Inflammatory macrophage treated with lipopolysaccharide for 4 hours (primary cell): Measurements from ENCODE around the gene WDR4.
"Not testable (repeated sequence)": the region's sequence is repeated elsewhere in the genome, so short reads cannot be mapped to it uniquely, and the experiment has no call there.

Experiments
- DNase-seq: peaks from one replicate; pipeline ENCODE4 v3.0.0-alpha.2; 2020

WDR4 gene

DNA sequence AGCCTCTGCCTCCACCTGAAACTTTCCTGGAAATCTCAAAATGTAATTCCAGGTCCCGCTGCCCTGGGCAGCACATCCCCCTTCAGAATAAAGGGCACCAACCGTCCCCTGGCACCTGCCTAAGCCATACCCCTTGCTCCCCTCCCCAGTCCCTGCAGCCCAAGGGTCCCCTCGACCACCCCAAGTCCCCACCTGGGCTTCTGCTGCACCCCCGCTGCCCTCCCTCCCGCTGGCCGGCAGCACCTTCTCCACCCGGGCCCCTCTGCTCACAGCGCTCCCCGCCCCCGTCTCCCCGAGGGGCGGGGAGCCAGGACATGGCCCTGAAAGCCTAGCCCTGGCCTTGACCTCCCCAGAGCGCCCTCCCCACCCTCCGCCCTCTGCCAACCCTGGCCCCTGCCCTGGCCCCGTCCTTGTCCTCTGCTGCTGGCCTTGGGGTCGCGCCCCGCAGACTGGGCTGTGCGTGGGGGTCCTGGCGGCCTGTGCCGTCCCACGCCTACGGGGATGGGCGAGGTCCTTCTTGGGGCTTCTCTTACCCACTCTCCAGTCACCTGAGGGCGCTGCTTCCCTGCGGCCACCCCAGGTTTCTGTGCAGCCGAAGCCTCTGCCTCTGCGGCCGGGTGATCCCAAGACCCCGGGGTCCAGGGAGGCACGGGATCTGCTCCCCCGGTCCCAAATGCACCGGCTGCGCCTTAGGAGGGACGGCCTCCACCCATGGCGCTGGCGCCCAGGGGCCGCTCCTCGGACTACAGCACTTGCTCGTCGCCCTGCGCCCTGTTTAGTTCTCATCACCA lies 41.7 kb downstream of the WDR4 start:
- no peak for DNase-seq

DNA sequence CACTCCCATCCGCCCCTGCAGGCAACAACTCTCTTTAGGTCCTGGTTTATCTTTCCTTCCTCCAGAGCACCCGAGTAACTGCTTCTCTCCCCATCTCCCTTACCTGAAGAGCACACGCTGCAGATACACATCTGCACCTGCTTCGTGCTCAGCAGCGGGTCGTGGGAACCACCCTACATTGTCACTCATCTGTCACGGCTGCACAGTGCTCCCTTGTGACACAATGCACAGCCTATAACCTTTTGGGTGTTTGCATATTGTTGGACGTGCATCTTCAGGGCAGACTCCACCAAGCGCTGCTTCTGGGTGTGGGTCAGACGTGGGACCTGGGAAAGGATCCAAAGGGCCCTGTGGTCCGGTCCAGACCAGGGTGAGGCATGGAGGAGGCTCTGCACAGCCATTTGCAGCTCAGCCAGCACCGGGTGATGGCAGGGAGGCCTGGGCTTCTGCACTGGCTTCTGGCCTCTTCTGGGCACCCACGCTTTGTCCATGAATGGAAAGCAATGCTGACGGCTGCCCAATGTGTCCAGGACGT lies 42.5 kb downstream of the WDR4 start:
- DNase-seq: no peak

DNA sequence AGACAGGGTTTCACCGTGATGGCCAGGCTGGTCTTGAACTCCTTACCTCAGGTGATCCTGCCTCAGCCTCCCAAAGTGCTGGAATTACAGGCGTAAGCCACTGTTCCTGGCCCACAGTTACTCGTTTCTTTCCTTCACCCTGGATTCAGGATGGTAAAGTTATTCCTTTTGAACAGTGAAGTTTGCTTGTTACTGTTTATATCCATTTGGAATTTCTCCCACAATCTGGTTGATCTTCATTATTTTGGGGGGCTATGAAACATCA lies 43.0 kb downstream of the WDR4 start:
- no peak for DNase-seq

DNA sequence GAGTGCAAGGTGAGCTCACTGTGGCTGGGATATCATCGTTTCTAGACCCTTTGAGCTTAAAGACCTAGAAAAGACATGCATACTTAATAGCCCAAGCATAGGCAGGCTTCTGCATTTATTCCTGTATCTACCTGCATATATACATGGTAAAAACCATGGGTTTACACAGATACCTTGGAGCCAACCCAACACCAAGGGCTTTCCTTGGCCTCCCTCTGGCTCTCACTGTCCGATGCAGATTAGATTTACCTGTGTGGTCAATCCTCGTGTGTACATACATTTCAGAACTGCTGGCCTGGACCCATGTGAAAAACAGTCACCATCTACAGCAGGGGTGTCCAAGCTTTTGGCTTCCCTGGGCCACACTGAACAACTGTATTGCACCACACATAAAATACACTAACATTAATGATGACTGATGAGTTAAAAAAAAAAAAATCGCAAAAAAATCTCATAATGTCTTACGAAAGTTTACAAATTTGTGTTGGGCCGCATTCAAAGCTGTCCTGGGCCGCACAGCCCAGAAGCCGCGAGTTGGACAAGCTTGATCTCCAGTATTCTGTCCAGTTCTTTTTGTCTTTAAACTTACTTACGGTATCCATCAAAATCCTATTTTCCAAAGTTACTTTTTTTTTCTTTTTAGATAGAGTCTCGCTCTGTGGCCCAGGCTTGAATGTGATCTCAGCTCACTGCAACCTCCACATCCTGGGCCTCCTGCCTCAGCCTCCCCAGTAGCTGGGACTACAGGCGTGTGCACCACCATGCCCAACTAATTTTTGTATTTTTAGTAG lies 43.5 kb downstream of the WDR4 start:
- DNase-seq: no peak

DNA sequence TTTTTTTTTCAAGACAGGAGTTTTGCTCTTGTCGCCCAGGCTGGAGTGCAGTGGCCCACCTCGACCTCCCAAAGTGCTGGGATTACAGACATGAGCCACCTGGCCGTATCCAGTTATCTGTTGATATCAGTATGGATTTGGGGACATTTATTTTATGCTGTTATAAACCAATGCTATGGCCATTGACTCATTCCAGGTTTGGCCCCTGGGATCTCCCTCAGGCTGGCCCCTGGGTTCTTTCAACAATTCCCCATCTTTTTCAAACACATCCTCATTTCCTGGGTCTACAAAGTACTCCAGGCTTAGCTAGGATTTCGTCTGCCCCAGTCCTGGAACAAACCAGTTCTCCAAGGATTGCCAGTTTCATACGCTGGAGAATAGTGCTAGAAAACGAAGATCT lies 44.1 kb downstream of the WDR4 start:
- DNase-seq: no peak

DNA sequence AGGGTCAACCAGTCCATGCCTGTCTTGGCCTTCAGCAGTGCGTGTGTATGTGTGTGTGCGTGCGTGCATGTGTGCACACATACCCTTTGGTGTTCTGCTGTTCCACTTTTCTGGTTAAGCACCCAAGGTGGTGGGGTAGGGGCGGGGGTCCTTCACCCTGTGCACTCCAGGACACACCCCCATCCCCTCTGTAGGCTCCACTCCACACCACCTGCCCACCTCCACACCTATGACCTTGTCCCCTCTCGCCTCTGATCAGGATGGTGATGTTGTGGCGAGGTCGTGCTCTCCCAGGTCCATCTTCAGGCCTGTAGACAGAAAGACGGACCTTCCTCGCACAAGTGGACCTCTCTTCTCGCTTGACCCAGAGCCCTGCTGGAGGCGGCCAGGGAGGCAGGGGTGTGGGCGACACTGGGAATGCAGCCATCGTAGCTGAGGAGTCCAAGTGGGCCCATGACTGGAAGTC lies 44.6 kb downstream of the WDR4 start:
- no peak for DNase-seq

DNA sequence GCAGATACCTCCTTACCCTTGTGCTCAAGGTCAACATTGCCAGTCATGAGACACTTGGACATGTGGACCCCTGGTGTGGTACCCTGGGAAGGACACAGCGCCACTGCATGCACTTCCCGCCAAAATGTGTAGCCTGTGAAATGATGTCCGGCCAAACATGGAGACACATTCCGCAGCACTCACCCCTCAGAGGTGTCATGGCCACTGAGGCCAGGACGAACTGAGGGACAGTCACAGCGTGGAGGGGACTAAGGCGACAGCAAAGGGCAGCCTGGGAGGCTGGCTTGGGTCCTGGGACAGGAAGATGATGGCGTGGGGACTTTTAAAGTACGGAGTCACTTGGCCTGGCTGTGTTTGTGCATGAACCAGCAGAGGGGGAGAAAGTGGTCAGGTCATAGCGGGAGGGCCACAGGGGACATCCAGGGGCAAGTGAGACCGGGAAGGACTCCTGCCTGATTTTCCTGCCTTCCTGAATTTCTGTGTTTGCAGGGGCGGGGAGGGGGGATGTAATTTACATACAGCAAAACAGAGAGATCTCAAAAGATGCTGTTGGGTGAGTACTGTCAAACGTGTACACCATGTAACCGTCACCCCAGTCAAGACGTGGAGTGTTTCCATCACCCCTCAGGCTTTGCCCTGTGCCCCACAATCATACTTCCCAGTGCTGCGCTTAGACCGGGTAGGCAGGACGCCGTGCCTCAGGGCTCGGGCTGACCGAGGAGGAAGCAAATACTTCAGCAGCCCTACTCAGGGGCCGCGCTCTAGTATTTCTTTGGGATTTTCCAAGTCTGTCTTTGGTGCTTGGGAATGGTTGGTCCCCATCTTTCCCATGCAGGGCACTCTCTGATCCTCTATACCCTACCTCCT lies 45.2 kb downstream of the WDR4 start:
- no peak for DNase-seq

DNA sequence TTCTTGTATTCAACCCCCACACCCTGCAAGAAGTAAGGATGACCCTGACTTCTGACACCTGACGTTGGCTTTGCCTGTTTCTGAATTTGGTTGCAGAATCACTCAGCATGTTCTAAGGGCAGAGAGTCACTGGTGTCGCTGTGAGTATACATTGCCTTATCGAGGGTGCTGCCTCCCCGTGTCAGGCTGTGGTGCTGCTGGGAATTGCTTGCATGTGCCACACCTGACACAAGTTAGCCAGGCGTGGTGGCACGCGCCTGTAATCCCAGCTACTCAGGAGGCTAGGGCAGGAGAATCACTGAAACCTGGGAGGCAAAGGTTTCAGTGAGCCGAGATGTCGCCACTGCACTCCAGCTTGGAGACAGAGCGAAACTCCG lies 45.9 kb downstream of the WDR4 start:
- peak; percentile 6 for DNase-seq

DNA sequence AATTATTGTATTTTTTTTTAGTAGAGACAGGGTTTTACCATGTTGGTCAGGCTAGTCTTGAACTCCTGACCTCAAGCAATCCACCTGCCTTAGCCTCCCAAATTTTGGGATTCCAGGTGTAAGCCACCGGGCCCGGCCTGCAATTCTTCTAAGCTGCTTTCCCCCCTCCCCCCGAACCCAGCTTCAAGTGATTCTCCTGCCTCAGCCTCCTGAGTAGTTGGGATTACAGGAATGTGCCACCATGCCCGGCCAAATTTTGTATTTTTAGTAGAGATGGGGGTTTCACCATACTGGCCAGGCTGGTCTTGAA lies 47.1 kb downstream of the WDR4 start:
- DNase-seq: not testable (repeated sequence)

DNA sequence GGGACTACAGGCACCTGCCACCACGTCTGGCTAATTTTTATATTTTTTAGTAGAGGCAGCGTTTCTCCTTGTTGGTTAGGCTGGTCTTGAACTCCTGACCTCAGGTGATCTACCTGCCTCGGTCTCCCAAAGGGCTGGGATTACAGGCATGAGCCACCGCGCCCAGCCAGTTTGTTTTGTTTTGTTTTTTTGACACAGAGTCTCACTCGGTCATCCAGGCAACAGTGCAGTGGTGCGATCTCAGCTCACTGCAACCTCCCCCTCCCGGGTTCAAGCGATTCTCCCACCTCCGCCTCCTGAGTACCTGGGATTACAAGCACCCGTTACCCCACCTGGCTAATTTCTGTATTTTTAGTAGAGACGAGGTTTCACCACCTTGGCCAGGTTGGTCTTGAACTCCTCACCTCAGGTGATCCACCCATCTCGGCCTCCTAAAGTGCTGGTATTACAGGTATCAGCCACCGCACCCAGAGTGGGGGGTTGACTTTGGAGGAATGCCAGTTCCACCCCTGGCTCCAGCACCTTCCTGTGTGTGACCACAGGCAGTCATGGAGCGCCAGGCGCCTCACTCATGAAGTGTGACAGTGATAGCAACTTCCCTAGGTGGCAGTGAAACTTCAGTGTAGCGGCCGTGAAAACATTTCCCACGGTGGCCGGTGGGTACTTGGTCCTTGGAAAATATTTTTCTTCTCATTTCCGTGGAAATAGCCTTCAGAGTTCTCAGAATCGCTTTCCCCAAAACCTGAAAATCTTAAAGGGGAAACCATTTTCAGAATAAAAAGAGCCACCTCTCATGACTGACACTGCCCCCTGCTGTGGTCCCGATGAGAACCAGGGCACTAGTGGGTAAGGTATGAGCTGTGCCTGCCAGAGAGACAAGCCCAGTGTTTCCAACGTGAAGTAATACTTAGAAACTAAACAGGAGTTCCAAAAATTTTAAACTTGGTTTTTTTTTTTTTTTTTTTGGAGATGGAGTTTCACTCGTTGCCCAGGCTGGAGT lies 48.6 kb downstream of the WDR4 start:
- DNase-seq: no peak

DNA sequence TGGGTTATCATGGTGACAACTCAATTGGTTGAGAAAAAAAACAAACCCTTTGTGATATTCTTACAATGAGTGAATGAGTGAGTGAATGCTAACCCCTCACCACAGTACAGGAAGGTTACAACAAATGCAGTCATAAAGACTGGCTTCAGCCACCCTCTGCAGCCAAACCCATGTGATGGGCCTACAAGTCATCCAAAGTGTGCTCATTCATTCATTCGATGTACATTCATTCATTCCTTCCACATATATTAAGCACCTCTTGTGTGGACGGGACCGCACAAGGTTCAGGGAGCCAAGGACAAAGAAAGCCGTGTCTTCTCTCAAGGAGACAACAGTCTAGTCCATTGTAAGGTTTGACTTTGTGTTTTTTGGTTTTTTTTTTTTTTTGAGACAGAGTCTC lies 49.4 kb downstream of the WDR4 start:
- no peak for DNase-seq

DNA sequence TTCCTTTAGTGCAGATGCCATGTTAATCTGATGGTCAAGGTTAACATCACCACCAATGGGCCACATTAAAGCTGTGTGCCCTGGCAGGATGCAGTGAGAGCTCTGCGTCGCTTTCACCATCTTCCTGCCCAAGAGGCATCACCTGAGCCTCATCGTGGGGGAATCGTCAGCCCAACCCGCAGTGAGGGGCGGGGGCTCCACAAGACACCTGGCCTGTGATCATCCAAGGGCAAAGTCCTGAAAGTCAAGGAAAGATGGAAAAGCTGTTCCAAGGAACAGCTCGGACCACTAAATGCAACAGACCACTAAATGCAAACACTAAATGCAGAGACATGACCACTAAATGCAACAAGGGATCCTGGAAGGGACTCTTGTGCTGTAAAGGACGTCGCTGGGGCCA lies 49.9 kb downstream of the WDR4 start:
- no peak for DNase-seq

DNA sequence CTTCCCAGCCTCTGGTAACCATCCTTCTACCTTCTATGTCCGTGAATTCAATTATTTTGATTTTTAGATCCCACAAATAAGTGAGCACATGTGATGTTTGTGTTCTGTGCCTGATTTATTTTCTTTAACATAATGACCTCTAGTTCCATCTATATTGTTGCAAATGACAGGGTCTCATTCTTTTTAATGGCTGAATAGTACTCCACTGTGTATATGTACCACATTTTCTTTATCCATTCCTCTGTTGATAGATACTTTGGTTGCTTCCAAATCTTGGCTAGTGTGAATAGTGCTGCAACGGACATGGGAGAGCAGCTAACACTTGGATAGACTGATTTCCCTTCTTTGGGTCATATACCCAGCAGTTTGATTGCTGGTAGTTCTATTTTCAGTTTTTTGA lies 51.8 kb downstream of the WDR4 start:
- DNase-seq: no peak

DNA sequence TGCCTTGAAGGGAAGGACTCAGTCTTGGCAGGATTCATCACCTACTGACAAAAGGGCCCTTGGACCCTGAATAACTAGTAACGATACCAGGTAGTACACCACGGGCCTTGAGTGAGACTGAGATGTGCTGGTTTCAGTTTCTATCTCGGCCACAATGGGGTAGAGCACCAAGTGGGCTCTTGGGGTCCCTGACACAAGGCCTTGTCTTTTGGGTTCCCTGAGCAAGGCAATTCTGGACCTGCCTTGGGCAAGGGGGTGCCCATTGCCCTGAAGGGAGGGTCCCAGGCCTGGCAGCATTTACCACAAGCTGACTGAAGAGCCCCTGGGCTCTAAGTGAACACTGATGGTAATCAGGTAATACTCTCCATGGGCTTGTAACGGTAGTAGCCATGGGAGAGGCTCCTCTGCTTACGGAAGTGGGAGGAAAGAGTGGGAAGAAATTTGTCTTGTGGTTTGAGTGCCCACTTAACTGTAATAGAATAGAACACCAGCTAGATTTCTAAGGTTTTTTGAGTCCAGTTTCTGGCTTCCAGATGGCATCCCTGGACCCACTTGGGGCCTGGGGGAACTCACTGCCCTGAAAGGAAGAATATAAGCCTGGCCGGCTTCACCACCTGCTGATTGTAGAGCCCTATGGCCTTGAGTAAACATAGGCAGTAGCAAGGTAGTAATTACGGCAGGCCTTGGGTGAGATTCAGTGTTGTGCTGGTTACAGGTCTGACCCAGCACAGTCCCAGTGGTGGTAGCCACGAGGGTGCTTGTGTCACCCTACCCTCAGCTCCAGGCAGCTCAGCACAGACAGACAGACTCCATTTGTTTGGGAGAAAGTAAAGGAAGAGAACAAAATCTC lies 58.5 kb downstream of the WDR4 start:
- DNase-seq: no peak

DNA sequence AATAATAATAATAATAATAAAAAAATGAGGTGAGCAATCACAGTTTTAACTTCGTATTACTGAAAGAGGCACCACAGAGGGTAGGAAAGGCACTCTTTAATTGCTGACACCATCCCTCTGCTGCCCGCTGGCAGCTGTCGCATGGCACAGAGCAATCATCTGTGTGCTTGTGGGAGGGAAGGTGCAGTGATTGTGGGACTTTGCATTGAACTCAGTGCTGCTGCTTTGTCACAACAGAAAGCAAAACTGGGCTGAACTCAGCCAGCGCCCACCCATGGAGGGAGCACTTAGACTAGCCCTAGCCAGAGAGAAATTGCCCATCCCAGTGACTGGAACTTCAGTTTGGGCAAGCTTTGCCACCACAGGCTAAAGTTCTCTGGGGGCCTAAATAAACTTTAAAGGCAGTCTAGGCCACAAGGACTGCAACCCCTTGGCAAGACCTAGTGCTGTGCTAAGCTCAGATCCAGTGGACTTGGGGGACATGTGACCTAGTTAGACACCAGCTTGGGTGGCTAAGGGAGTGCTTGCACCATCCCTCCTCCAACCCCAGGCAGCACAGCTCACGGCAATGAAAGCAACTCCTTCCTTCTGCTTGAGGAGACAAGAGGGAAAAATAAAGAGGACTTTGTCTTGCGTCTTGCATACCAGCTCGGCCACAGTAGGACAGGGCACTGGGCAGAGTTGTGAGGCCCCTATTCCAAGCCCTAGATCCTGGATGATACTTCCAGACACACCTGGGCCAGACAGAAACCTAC lies 59.3 kb downstream of the WDR4 start:
- DNase-seq: no peak

DNA sequence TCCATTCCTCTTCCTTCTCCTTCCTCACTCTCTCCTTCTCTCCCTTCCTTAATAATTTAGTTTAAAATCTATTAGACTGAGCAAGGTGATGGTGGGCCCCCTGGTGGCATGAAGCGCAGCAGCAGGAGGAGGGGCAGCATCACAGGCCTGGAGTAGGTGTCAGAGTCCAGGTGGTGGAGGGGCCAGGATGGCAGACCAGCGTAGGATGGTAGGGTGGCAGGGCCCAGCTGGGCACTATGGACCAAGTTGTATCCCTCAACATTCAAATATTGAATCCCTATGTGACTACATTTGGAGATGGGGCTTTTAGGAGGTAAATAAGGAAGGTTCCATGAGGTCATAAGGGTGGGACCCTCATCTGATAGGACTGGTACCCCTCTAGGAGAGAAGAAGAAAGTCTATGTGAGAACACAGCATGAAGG lies 61.0 kb downstream of the WDR4 start:
- peak; percentile 42 for DNase-seq

DNA sequence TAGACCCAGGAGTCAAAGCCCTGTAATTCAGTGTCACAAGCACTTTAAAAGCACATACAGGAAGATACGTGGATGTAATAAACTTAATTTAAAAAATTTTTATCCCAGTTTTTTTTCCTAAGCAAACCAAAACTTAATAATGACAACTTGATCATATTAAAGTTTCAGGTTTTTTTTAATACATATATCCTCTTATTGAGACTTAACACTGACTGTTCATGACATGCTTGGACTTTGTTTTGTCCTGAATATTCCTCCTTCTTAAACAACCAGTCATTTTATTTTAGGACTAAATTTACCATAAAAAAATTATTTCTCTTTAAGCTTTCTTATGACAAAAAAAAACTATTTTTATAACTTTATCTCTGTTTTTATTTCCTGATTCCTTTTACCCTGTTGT lies 64.1 kb downstream of the WDR4 start:
- no peak for DNase-seq

DNA sequence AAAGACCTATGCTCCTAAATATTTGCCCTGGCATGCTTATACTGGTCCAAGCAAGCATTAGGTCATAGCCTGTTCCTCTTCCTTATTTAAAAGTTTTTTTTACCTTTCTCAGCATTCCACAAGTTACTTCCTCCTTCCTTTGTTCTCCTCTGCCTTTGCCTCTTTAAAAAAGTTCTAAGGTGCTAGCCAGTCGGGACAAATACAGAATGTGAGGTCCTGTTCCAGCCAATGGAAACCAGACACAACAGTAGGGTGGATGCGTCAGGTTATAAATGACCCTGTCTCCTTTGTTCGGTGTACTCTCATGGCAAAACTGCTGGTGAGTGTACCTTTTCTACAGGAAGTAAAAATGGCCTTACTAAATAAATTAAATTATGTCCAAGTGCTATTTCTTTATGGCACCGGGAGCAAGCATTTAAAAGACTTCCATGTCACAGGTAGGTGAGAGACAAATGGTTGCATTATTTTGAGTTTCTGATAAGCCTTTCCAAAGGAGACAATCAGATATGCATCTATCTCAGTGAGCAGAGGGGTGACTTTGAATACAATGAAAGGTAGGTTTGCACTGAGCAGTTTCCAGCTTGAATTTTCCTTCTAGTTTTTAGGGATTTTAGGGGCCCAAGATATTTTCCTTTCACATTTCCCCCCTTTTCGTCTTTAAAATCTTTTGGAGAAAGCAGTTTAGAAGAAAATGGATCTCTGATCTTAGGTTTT lies 66.7 kb downstream of the WDR4 start:
- DNase-seq: peak; percentile 6

DNA sequence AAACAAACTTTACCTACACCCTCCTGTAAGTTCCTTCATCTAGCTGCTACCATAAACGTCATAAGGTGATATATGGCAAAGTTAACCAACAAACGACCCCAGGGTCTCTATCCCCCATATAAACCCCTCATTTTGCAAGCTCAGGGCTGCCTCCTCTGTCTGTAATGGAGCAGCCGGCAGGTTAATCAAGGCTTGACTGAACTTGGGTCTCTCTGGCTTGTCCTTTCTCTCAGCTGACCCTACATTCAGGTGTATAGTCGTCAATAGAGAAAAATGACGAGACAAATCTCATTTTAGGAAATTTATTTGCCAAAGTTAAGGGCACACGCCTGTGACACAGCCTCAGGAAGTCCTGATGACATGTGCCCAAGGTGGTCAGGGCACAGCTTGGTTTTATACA lies 67.4 kb downstream of the WDR4 start:
- DNase-seq: no peak
